NCI-H748 (cell line): ENCODE results near the gene S100PBP.
"Not testable (repeated sequence)": the region's sequence is repeated elsewhere in the genome, so short reads cannot be mapped to it uniquely, and the experiment has no call there.

ENCODE experiments used
- DNase-seq: peaks from one replicate; lab custom pipeline; 2025; ENCODE audit not compliant: unreplicated experiment; lab: John Stamatoyannopoulos, UW

S100PBP gene

DNA sequence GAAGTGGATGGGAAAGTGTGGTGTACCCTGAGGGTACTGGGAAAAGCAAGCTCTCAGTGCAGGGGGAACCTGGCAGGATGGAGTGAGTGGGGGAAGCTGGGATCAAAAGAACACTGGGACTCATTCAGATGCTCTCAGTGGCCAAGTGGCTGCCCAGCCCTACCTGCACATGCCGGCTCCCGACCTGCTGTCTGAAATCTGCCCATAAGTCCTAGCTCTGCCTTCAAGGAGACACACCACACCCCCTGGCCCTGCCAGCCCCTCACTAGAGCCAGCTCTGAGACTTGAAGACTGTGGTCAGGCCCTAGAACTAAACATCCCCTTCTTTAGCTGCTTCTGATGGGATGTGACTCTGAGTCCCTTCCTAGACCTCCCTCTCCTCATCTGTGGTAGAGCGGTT, 81.5 kb downstream of the S100PBP start:
- no peak for DNase-seq

DNA sequence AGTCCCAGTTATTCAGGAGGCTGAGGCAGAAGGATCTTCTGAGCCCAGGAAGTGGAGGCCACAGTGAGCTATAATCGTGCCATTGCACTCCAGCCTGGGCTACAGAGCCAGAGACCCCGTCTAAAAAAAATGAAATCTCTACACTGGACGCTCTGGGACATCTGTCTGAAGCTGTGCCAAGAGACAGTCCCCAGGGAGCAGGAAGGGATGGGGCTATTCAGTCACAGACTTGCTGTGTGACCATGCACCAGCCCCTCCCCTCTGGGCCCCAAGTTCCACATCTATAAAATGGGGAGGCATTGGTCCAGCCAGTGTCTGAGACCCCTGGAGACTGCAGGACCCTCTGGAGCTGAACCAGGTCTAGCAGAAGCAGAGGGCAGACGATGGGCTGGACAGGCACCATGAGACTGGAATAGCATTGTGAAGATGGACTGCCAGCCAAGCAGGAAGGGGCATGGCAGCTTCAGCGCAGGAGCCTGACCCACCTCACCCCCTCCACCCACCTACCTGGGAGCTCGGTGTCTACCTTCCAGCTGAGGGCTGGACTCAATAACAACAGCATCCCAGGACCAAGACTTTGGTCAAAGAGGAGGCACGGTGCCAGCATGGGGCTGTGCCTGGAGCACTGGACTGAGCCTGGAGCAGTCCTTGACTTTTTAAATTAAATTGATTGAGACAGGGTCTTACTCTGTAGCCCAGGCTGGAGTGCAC, 82.3 kb downstream of the S100PBP start:
- no peak for DNase-seq

DNA sequence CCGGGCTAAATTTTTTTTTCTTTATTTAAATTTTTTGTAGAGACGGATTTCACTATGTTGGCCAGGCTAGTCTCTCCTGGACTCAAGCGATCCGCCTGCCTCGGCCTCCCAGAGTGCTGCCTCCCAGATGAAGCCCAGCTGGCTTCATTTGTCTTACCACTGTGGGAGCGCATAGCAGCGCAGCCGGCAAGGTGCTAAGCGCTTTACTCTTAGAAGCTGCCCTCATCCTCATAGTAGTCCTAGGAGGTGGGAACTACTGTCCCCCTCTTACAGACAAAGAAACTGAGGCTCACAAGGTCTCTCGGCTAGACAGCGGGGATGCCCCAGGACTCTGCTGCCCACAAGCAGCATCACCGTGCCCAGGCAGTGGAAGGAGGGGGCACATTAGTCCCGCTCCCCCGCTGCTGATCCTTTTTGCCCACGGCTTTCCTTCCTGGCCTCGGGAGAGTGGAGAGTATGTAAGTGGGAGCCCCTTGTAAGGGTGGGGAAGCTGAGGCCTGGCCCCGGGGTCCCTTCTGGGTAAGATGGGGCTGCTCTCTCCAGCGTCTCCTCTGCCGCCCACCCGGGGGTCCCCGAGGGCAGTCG, 83.0 kb downstream of the S100PBP start:
- DNase-seq = peak; percentile 12

DNA sequence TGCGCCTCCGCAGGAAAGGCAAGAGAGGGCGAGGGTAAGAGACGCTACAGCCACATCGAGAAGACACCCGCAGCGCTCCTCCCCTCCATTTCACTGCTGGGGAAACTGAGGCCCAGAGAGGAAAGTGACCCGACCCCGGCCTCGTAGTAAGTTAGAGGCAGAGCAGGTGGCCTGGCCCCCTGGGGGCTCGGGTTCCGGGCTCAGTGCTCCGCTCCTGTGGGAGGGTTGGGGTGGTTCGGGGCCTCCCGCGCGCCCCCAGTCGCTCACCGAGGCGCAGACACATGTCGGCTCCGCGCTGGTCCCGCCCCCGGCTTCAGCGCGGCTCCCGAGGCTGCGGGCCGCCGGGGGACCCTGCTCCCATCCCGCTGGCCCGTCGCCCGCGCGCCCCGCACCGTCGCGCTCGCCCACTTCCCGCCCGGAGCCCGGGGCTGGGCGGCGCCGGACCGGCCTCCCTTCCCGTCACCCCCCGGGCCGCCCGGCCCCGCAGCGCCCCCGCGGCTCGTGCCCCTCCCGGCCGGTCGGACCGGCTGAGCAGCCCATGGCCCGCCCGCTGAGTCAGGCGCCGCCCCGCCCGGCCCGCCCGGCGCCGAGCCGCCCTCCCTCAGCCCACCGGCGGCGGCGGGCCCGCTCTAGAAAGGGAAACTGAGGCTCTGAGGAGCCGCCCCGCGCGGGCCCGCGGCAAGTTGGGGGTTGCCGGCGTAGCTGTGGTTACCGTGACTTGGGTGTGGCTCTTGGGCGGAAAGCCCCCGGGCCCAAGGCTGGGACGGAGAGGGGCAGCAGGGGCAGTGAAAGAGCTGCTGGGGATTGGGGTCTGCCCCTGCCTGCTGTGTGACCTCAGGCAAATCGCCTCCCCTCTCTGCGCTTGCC, 83.7 kb downstream of the S100PBP start, which contains the start of gene TMEM54:
Gene TMEM54, minus strand, starts transcription at position 434 of the 867 bp plus-strand sequence. Its CDS starts 151 bp downstream, at position 283.
- DNase-seq = peak; percentile 53

GRCh38 chr1:32901823-32902534, 84.5 kb downstream of the S100PBP start:
- DNase-seq = no peak

GRCh38 chr1:32902535-32902920, 85.1 kb downstream of the S100PBP start:
- DNase-seq = no peak

DNA sequence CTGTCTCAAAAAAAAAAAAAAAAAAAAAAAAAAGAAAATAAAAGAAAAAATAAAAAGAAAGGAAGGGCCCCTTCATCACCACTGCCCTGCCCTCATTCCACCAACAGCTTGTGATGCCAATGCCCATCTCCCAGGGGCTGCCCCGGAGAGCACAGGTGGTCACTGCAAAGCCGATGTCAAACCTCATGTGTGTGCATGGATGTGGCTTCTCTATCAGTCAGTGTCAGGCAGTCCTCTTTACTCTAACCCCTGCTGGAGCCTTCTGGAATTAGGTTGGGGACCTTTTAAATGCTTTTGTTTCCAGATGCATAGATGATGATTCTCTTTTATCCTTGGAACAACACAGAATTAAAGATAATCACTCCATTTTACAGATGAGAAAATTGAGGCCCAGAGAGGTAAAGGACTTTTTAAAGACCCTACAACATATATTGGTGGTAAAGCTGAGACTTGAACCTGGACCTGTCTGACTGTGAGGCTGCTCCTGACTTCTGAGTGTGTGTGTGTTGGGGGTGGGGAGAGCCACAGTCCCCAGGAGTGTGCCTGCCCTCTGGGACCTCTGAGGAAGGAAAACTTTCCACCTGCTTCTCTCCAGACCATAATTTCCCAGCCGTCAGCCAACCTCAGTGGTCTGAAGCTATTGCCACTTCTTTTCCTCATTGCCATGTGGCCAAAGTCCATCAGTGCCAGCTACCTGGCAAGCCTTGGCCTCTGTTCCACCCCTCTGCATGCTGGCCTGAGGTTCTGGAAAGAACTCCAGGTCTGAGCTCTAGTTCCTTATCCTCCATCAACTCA, 86.7 kb downstream of the S100PBP start:
- DNase-seq = no peak

GRCh38 chr1:32904797-32905196, 87.3 kb downstream of the S100PBP start:
- DNase-seq = peak; percentile 16

- DNase-seq = not testable (repeated sequence)
Measured at GRCh38 chr1:32905588-32905987, 88.1 kb downstream of the S100PBP start.

GRCh38 chr1:32906654-32907053, 89.2 kb downstream of the S100PBP start:
- no peak for DNase-seq

- DNase-seq = no peak
Measured at GRCh38 chr1:32907435-32907834, 90.0 kb downstream of the S100PBP start.
